Colonic mucosa (tissue), 4 donors: ENCODE measurements around the gene PHF24. TPM values are rescaled to one million over a fixed set of nuclear protein-coding genes. Genes with fewer than 3 reads are reported as not detected.

Experiments used
- DNase-seq: peaks from one replicate; pipeline ENCODE4 v3.0.0-alpha.2; 2020
- H3K27ac ChIP-seq: fragments of 200-600 bp; one replicate; pipeline ENCODE4 v1.8.0; 2021
- H3K27me3 ChIP-seq: fragments of 200-600 bp; one replicate; pipeline ENCODE4 v1.8.0; 2021
- H3K36me3 ChIP-seq: fragments of 200-600 bp; one replicate; pipeline ENCODE4 v1.8.0; 2021
- H3K4me1 ChIP-seq: fragments of 200-600 bp; one replicate; pipeline ENCODE4 v1.8.0; 2021; ENCODE audit warnings: mild to moderate bottlenecking
- H3K4me3 ChIP-seq: fragments of 200-600 bp; one replicate; pipeline ENCODE4 v1.8.0; 2021
- H3K9ac ChIP-seq, 2 donors: one replicate each; pipeline ENCODE4 v1.7.0; 2013; ENCODE audit warnings: control low read depth in 2 of 2, low read depth in 2 of 2, low read length in 2 of 2
- H3K9me3 ChIP-seq: fragments of 200-600 bp; one replicate; pipeline ENCODE4 v1.8.0; 2021
- intact Hi-C: fragments of 100-400 bp; cut with DNase I; formaldehyde crosslinking; loops from one replicate; pipeline ENCODE4 v1.14.1; 2022
- total RNA-seq, 2 donors: library from RNA; stranded (reverse); fragmentation: NEBNext Ultra II Directional in 1 of 2; extraction: Animal tissue kit (Norgen Biotek cat#: 25700) in 1 of 2; gene quantifications; one replicate each; pipeline ENCODE4 v1.2.1, GENCODE V29; 2021
- TF ChIP-seq, protein P1 (sequence below): fragments of 200-600 bp; IDR thresholded peaks from one replicate; pipeline ENCODE4 v1.8.0; 2022; ENCODE audit warnings: antibody characterized with exemption, mild to moderate bottlenecking
- donor health status: healthy.
- donor health status: DM: no; HTN: no; CAD: no.
- donor health status: DM: no; HTN: no; CAD: no.

The PHF24 gene
- total RNA-seq, 2 donors from 2014 or later, result 0.64 TPM; not detected in 1

- no peaks in the 10 kb centered on the region for H3K36me3 ChIP-seq
- no peak for DNase-seq
- no peaks in the 10 kb centered on the region for H3K9me3 ChIP-seq
- H3K9ac ChIP-seq, result peak overlapping the region in 1 of 2 donors; percentile 9
- peak overlapping the region; percentile 72 for H3K27ac ChIP-seq
- no peak overlapping the region for H3K4me3 ChIP-seq
- TF ChIP-seq, protein P1, sequence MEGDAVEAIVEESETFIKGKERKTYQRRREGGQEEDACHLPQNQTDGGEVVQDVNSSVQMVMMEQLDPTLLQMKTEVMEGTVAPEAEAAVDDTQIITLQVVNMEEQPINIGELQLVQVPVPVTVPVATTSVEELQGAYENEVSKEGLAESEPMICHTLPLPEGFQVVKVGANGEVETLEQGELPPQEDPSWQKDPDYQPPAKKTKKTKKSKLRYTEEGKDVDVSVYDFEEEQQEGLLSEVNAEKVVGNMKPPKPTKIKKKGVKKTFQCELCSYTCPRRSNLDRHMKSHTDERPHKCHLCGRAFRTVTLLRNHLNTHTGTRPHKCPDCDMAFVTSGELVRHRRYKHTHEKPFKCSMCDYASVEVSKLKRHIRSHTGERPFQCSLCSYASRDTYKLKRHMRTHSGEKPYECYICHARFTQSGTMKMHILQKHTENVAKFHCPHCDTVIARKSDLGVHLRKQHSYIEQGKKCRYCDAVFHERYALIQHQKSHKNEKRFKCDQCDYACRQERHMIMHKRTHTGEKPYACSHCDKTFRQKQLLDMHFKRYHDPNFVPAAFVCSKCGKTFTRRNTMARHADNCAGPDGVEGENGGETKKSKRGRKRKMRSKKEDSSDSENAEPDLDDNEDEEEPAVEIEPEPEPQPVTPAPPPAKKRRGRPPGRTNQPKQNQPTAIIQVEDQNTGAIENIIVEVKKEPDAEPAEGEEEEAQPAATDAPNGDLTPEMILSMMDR, result no peak
- intact Hi-C loops, result no loop called here
- no peaks in the 10 kb centered on the region for H3K4me1 ChIP-seq
- no peaks in the 10 kb centered on the region for H3K27me3 ChIP-seq
Observed at GRCh38 chr9:34992376-34992951, 34.4 kb downstream of the PHF24 start.

DNA sequence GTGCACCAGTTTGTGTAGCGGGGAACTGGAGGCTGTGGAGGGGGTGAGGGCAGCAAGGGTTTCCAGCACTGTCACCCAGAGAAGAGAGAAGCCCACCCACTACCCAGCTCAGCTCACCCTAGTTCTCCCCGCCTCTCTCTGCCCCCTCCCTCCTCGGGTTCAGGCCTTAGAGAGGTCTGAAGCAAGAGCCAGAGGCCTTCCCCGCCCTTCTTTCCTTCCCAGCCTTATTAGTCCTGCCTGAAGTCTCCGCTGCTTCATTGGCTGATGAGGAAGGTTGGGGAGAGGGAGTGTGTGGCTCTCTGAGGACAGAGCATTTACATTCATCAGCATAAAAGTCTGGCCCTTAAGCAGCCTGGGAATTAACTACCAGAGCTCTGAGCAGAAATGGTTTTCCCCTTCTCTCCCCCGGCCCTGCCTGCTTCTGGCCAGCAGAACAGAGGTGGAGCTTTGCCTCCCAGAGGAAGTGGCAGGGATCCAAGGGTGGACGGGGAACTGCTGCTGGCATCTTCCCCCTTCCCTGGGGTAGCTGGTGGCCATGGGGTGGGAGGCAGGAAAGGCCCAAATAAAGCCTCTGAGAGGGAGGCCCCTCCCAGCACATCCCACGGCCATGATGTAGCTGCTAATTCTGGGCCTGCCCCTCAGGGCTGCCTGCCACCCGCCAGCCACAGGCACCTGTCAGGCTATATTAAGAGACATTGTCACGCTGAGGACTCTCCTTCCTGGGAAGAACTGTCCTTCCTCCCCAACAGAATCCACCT is 35.6 kb downstream of the PHF24 start:
- no peaks in the 10 kb centered on the region for H3K9me3 ChIP-seq
- no peak overlapping the region for H3K4me3 ChIP-seq
- TF ChIP-seq, protein P1, result no peak
- H3K36me3 ChIP-seq, result no peaks in the 10 kb centered on the region
- no peaks in the 10 kb centered on the region for H3K4me1 ChIP-seq
- peak overlapping the region in 1 of 2 donors; percentile 24 for H3K9ac ChIP-seq
- DNase-seq, result peak; percentile 35
- no peaks in the 10 kb centered on the region for H3K27me3 ChIP-seq
- intact Hi-C loops, result no loop called here
- peak overlapping the region; percentile 72 for H3K27ac ChIP-seq

DNA sequence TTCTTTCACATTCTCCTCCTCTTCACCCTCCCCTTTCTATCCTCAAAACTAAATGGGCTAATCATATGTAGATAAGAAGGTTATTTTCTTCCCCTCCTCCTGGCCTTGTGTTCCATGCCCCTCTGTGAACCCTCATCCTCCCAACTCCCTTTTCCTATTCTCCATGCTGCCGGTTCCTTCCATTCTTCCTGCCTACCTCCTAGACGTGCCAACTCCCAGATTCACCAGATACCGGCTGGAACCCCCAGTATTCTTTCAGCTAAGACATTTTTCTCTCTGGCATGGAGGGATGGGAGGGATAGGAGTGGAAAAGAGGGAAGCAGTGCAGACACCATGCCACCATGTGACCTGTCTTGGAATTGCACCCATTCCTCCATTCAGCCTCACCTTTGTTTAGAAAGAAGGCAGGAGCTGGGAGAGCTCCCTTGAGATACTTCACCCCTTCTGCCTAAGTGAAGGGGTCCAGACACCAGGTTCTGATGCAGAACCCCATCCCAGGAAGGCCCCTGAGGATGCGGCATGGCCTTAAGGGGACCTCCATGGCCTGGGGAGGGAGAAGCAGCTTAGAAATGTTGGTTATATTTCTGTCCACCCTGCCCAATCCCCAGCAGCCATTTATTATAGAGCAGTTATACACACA is 36.3 kb downstream of the PHF24 start:
- peak; percentile 48 for DNase-seq
- no peaks in the 10 kb centered on the region for H3K4me1 ChIP-seq
- peak overlapping the region in 1 of 2 donors; percentile 1 for H3K9ac ChIP-seq
- intact Hi-C loops, result no loop called here
- no peaks in the 10 kb centered on the region for H3K27me3 ChIP-seq
- no peak overlapping the region for H3K4me3 ChIP-seq
- no peaks in the 10 kb centered on the region for H3K9me3 ChIP-seq
- H3K27ac ChIP-seq, result peak overlapping the region; percentile 72
- TF ChIP-seq, protein P1, result peak; percentile 47
- no peaks in the 10 kb centered on the region for H3K36me3 ChIP-seq

- TF ChIP-seq, protein P1, result no peak
- Histone ChIP-seq H3K36me3 (no peaks in the 10 kb centered on the region), H3K27ac (peak overlapping the region; percentile 72), H3K9me3 (no peaks in the 10 kb centered on the region), H3K27me3 (no peaks in the 10 kb centered on the region), H3K4me3 (no peak overlapping the region), H3K4me1 (no peaks in the 10 kb centered on the region), H3K9ac (peak overlapping the region in 1 of 2 donors; percentile 1)
- no peak for DNase-seq
- intact Hi-C loops, result no loop called here
Observed at GRCh38 chr9:34994900-34995669, 37.0 kb downstream of the PHF24 start.

- no peaks in the 10 kb centered on the region for H3K4me1 ChIP-seq
Observed at GRCh38 chr9:34995670-34996060, 37.6 kb downstream of the PHF24 start.

More at GRCh38 chr9:34995670-34996060, 37.6 kb downstream of the PHF24 start:
- TF ChIP-seq, protein P1, result no peak
- Histone ChIP-seq H3K27ac (no peak overlapping the region), H3K4me3 (no peak overlapping the region), H3K9ac (no peak overlapping the region), H3K36me3 (no peaks in the 10 kb centered on the region), H3K9me3 (no peaks in the 10 kb centered on the region), H3K27me3 (no peaks in the 10 kb centered on the region)
- intact Hi-C loops, result no loop called here
- DNase-seq, result no peak
